ENCODE measurements around the gene PSMD1.
"Not testable (repeated sequence)": the region's sequence is repeated elsewhere in the genome, so short reads cannot be mapped to it uniquely, and the experiment has no call there.

PSMD1 gene

DNA sequence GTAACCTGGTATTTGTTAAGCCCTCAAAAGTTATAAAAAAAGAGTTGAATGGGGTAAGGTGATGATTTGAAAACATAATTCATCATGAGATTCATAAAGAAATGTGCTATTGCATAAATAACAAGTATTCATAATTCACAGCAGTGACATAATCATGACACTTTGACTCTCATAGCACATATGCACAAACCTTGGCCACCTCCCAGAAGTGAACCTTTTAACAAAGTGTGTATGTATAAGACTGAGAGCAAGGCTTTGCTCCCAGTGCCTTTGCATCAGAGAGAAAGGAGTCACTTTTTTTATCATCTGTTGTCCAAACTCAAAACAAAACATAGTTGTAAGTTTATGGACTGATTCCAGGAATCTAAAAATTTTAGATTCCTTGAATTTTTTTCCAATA is 83.1 kb downstream of the PSMD1 start:
- DNase-seq = no peak
- H3K4me3 ChIP-seq (ENCODE audit: control insufficient read depth in 1 of 7, extremely low read depth in 1 of 7, insufficient read depth in 4 of 7, low read depth in 2 of 7, low read length in 6 of 7) = no peak overlapping the region
- H3K9me3 ChIP-seq (ENCODE audit: control extremely low read depth in 1 of 5, control insufficient read depth in 4 of 5, insufficient read depth in 2 of 5, low read depth in 1 of 5, low read length in 4 of 5) = no peaks in the 10 kb centered on the region
- peaks cover 0 to 4% (median 0%) of the 10 kb centered on the region in 4 experiments for H3K4me1 ChIP-seq (ENCODE audit: control extremely low read depth in 1 of 4, control insufficient read depth in 4 of 4, insufficient read depth in 4 of 4, low read length in 3 of 4)
- ChIA-PET CTCF (no interaction called here), POLR2A (no interaction called here)
- H3K27ac ChIP-seq (ENCODE audit: insufficient read depth in 1 of 2, low read depth in 1 of 2, low read length in 2 of 2, poor library complexity in 1 of 2, severe bottlenecking in 2 of 2) = no peak overlapping the region
- H3K27me3 ChIP-seq (replicated peaks in 2 of 5; ENCODE audit: control insufficient read depth in 4 of 5, insufficient read depth in 5 of 5, low read length in 4 of 5) = no peaks in the 10 kb centered on the region
- H3K36me3 ChIP-seq (ENCODE audit: control insufficient read depth in 4 of 4, insufficient read depth in 4 of 4, low read length in 3 of 4) = peaks cover 0 to 9% (median 7%) of the 10 kb centered on the region in 4 experiments

DNA sequence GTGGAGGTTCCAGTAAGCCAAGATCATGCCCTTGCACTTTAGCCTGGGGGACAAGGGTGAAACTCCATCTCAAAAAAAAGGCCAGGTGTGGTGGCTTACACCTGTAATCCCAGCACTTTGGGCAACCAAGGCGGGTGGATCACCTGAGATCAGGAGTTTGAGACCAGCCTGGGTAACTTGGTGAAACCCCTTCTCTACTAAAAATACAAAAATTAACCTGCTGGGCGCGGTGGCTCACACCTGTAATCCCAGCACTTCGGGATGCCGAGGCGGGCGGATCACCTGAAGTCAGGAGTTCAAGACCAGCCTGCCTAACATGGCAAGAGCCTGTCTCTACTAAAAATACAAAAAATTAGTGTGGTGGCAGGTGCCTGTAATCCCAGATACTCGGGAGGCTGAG is 84.1 kb downstream of the PSMD1 start:
- CTCF ChIA-PET; H3K4me3 ChIP-seq (ENCODE audit: control insufficient read depth in 1 of 7, extremely low read depth in 1 of 7, insufficient read depth in 4 of 7, low read depth in 2 of 7, low read length in 6 of 7); H3K9me3 ChIP-seq (ENCODE audit: control extremely low read depth in 1 of 5, control insufficient read depth in 4 of 5, insufficient read depth in 2 of 5, low read depth in 1 of 5, low read length in 4 of 5); DNase-seq; H3K36me3 ChIP-seq (ENCODE audit: control insufficient read depth in 4 of 4, insufficient read depth in 4 of 4, low read length in 3 of 4); H3K4me1 ChIP-seq (ENCODE audit: control extremely low read depth in 1 of 4, control insufficient read depth in 4 of 4, insufficient read depth in 4 of 4, low read length in 3 of 4); H3K27ac ChIP-seq (ENCODE audit: insufficient read depth in 1 of 2, low read depth in 1 of 2, low read length in 2 of 2, poor library complexity in 1 of 2, severe bottlenecking in 2 of 2); H3K27me3 ChIP-seq (replicated peaks in 2 of 5; ENCODE audit: control insufficient read depth in 4 of 5, insufficient read depth in 5 of 5, low read length in 4 of 5): not testable (repeated sequence)
- 100% methylated on average over 6 of the region's 8 CpGs for WGBS (ENCODE audit: insufficient coverage)
- POLR2A ChIA-PET = interaction anchor here (0.7 kb wide), 1 partner anchor 253 kb away, joined by 8 read pairs; no protein-coding TSS in a partner anchor

DNA sequence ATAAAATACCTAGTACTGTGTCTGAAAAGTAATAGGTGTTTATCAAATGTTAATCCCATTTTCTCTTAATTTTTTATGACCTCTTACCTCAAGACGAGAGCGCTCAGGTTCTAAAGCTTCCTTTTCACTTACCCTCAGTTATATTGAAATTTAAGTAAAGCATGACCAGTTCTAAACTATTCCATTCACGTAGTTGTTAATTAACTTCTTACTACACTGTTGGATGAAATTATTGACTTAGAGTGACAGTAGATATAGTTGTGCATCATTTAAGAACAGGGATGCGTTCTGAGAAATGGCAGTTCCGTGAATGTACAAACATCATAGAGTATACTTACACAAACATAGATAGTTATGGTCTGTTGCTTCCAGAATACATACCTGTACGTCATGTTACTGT is 88.2 kb downstream of the PSMD1 start:
- no CpG with 5 or more reads among the region's 6 CpGs for WGBS (ENCODE audit: insufficient coverage)
- POLR2A ChIA-PET = no interaction called here

DNA sequence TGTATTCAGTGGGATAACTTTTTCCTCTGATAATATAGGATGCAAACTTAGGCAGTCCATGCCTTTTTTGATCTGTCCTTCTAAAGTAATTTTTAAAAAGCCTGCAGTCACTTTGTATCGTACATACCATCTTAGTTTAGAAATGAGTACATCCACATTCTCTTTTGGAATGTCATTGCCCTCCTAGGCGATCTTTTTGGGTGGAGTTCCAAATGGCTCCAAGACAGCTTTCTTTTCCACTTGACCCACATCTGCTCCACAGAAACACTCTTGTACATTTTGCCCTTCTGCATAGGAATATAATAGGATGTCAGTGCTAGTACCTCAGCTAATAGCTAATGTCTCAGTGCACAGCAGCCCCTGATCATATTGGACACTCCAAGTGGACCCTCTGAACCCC is 90.0 kb downstream of the PSMD1 start:
- H3K4me1 ChIP-seq (ENCODE audit: control extremely low read depth in 1 of 4, control insufficient read depth in 4 of 4, insufficient read depth in 4 of 4, low read length in 3 of 4) = no peaks in the 10 kb centered on the region
- H3K36me3 ChIP-seq (ENCODE audit: control insufficient read depth in 4 of 4, insufficient read depth in 4 of 4, low read length in 3 of 4) = peaks cover 3 to 34% (median 13%) of the 10 kb centered on the region in 4 experiments
- no peaks in the 10 kb centered on the region for H3K9me3 ChIP-seq (ENCODE audit: control extremely low read depth in 1 of 5, control insufficient read depth in 4 of 5, insufficient read depth in 2 of 5, low read depth in 1 of 5, low read length in 4 of 5)
- 100% methylated on average over 2 of the region's 2 CpGs for WGBS (ENCODE audit: insufficient coverage)
- H3K27me3 ChIP-seq (replicated peaks in 2 of 5; ENCODE audit: control insufficient read depth in 4 of 5, insufficient read depth in 5 of 5, low read length in 4 of 5) = no peaks in the 10 kb centered on the region
- no peak overlapping the region for H3K27ac ChIP-seq (ENCODE audit: insufficient read depth in 1 of 2, low read depth in 1 of 2, low read length in 2 of 2, poor library complexity in 1 of 2, severe bottlenecking in 2 of 2)
- CTCF ChIA-PET = interaction anchor here (0.9 to 1.7 kb wide), 2 partner anchors 24 to 26 kb away, joined by 3 to 5 read pairs; no protein-coding TSS in a partner anchor
- DNase-seq = no peak
- H3K4me3 ChIP-seq (ENCODE audit: control insufficient read depth in 1 of 7, extremely low read depth in 1 of 7, insufficient read depth in 4 of 7, low read depth in 2 of 7, low read length in 6 of 7) = no peak overlapping the region
- POLR2A ChIA-PET = no interaction called here

More for the DNA sequence above, 88.2 kb downstream of the PSMD1 start:
- H3K36me3 ChIP-seq (ENCODE audit: control insufficient read depth in 4 of 4, insufficient read depth in 4 of 4, low read length in 3 of 4) = peaks cover 8 to 35% (median 15%) of the 10 kb centered on the region in 4 experiments
- no peak overlapping the region for H3K4me3 ChIP-seq (ENCODE audit: control insufficient read depth in 1 of 7, extremely low read depth in 1 of 7, insufficient read depth in 4 of 7, low read depth in 2 of 7, low read length in 6 of 7)
- no peak overlapping the region for H3K27ac ChIP-seq (ENCODE audit: insufficient read depth in 1 of 2, low read depth in 1 of 2, low read length in 2 of 2, poor library complexity in 1 of 2, severe bottlenecking in 2 of 2)
- CTCF ChIA-PET = interaction anchor here (0.8 kb wide), 1 partner anchor 41 kb away, joined by 3 read pairs; no protein-coding TSS in a partner anchor
- H3K27me3 ChIP-seq (replicated peaks in 2 of 5; ENCODE audit: control insufficient read depth in 4 of 5, insufficient read depth in 5 of 5, low read length in 4 of 5) = no peaks in the 10 kb centered on the region
- DNase-seq = no peak
- no peaks in the 10 kb centered on the region for H3K9me3 ChIP-seq (ENCODE audit: control extremely low read depth in 1 of 5, control insufficient read depth in 4 of 5, insufficient read depth in 2 of 5, low read depth in 1 of 5, low read length in 4 of 5)
- H3K4me1 ChIP-seq (ENCODE audit: control extremely low read depth in 1 of 4, control insufficient read depth in 4 of 4, insufficient read depth in 4 of 4, low read length in 3 of 4) = no peaks in the 10 kb centered on the region

DNA sequence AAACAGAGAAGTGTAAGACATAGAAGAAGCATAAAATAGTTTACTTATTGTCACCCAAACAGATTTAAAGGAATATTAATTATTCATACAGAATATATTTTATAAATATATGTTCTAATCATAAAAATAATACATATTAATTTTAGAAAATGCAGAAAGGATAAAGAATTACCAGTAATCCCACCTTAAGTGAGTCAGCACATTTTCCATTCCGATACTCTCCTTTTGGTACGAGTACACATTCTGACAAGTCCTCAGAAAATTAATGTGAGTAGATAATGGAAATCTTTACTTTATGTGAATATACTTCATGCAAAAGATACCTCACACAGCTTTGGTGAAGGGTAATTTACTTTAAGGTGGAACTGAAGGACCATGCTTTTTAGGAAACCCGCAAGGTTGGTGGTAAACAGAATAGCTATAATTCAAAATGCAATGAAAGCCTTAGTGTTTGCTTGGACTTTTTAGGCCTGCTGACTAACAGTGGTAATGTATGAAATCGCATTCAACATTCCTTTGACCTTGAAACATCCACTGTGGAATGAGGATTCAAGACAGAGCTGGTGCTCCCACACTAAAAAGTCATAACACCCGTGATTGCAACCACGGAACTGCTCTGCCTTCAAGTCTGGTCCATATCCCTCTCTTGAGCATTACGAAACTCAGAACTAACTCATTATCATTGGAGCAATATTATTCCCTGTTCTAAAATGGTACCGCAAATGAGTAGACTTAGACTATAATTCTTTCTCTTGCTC is 96.3 kb downstream of the PSMD1 start:
- H3K27ac ChIP-seq (ENCODE audit: insufficient read depth in 1 of 2, low read depth in 1 of 2, low read length in 2 of 2, poor library complexity in 1 of 2, severe bottlenecking in 2 of 2) = no peak overlapping the region
- H3K4me1 ChIP-seq (ENCODE audit: control extremely low read depth in 1 of 4, control insufficient read depth in 4 of 4, insufficient read depth in 4 of 4, low read length in 3 of 4) = no peaks in the 10 kb centered on the region
- WGBS (ENCODE audit: insufficient coverage) = 95% methylated on average over 5 of the region's 8 CpGs
- DNase-seq = no peak
- ChIA-PET POLR2A (no interaction called here), CTCF (no interaction called here)
- no peaks in the 10 kb centered on the region for H3K9me3 ChIP-seq (ENCODE audit: control extremely low read depth in 1 of 5, control insufficient read depth in 4 of 5, insufficient read depth in 2 of 5, low read depth in 1 of 5, low read length in 4 of 5)
- H3K36me3 ChIP-seq (ENCODE audit: control insufficient read depth in 4 of 4, insufficient read depth in 4 of 4, low read length in 3 of 4) = peaks cover 5 to 37% (median 16%) of the 10 kb centered on the region in 4 experiments
- no peak overlapping the region for H3K4me3 ChIP-seq (ENCODE audit: control insufficient read depth in 1 of 7, extremely low read depth in 1 of 7, insufficient read depth in 4 of 7, low read depth in 2 of 7, low read length in 6 of 7)
- H3K27me3 ChIP-seq (replicated peaks in 2 of 5; ENCODE audit: control insufficient read depth in 4 of 5, insufficient read depth in 5 of 5, low read length in 4 of 5) = no peaks in the 10 kb centered on the region

DNA sequence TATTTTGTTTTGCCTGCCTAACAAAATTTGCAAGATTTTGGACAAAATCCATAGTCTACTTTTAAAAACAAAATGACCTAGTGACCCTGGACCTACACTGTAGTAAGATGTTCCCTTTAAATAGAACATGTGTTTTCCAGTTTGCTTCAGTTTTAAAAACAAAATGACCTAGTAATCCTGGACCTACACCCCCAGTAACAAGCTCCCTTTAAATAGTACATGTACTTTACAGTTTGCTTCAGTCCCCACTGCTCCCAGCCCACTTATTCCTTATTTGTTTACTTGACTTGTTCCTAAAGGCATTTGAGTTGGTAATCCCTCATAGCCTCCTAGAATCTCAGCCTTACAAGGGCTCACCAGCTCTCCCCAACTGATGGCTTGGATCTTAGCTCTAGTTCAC is 102.6 kb downstream of the PSMD1 start:
- Histone ChIP-seq H3K27me3 (replicated peaks in 2 of 5; ENCODE audit: control insufficient read depth in 4 of 5, insufficient read depth in 5 of 5, low read length in 4 of 5) (no peaks in the 10 kb centered on the region), H3K36me3 (ENCODE audit: control insufficient read depth in 4 of 4, insufficient read depth in 4 of 4, low read length in 3 of 4) (peaks cover 3 to 29% (median 16%) of the 10 kb centered on the region in 4 experiments), H3K9me3 (ENCODE audit: control extremely low read depth in 1 of 5, control insufficient read depth in 4 of 5, insufficient read depth in 2 of 5, low read depth in 1 of 5, low read length in 4 of 5) (no peaks in the 10 kb centered on the region), H3K27ac (ENCODE audit: insufficient read depth in 1 of 2, low read depth in 1 of 2, low read length in 2 of 2, poor library complexity in 1 of 2, severe bottlenecking in 2 of 2) (no peak overlapping the region), H3K4me3 (ENCODE audit: control insufficient read depth in 1 of 7, extremely low read depth in 1 of 7, insufficient read depth in 4 of 7, low read depth in 2 of 7, low read length in 6 of 7) (no peak overlapping the region), H3K4me1 (ENCODE audit: control extremely low read depth in 1 of 4, control insufficient read depth in 4 of 4, insufficient read depth in 4 of 4, low read length in 3 of 4) (no peaks in the 10 kb centered on the region)
- POLR2A ChIA-PET = no interaction called here
- CTCF ChIA-PET = interaction anchor here (1.1 kb wide), 1 partner anchor 15 kb away, joined by 3 read pairs; no protein-coding TSS in a partner anchor
- no peak for DNase-seq

DNA sequence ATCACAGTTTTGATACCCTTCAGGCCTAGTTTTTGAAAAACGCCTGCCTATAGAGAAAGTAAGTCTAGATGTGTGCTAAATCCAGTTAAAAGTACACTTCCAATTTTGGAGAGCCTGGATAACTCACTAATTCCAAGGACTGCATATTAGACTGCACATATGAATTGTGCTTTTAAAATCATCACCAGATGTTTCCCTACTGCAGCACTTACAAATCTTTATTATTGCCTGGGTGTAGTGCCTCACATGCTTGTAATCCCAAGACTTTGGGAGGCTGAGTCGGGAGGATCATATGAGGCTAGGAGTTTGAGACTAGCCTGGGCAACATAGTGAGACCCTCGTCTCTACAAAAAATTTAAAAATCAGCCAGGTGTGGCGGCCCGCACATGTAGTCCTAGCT is 104.0 kb downstream of the PSMD1 start:
- Histone ChIP-seq H3K9me3 (ENCODE audit: control extremely low read depth in 1 of 5, control insufficient read depth in 4 of 5, insufficient read depth in 2 of 5, low read depth in 1 of 5, low read length in 4 of 5) (no peaks in the 10 kb centered on the region), H3K27ac (ENCODE audit: insufficient read depth in 1 of 2, low read depth in 1 of 2, low read length in 2 of 2, poor library complexity in 1 of 2, severe bottlenecking in 2 of 2) (no peak overlapping the region), H3K4me3 (ENCODE audit: control insufficient read depth in 1 of 7, extremely low read depth in 1 of 7, insufficient read depth in 4 of 7, low read depth in 2 of 7, low read length in 6 of 7) (no peak overlapping the region), H3K27me3 (replicated peaks in 2 of 5; ENCODE audit: control insufficient read depth in 4 of 5, insufficient read depth in 5 of 5, low read length in 4 of 5) (no peaks in the 10 kb centered on the region), H3K4me1 (ENCODE audit: control extremely low read depth in 1 of 4, control insufficient read depth in 4 of 4, insufficient read depth in 4 of 4, low read length in 3 of 4) (no peaks in the 10 kb centered on the region), H3K36me3 (ENCODE audit: control insufficient read depth in 4 of 4, insufficient read depth in 4 of 4, low read length in 3 of 4) (peaks cover 0 to 38% (median 19%) of the 10 kb centered on the region in 4 experiments)
- 100% methylated on average over 4 of the region's 5 CpGs for WGBS (ENCODE audit: insufficient coverage)
- POLR2A ChIA-PET = no interaction called here
- CTCF ChIA-PET = interaction anchor here (1.1 to 1.2 kb wide), 2 partner anchors 14 to 53 kb away, joined by 3 read pairs; no protein-coding TSS in a partner anchor
- no peak for DNase-seq
